Activated T-cell treated with anti-CD3 and anti-CD28 coated beads, Interleukin-2, amount 50 U/mL, for 4 hours (primary cell): ENCODE data around the gene AK2. TPM values are rescaled to one million over a fixed set of nuclear protein-coding genes. Genes with fewer than 3 reads are reported as not detected.
A peak's percentile ranks its signal among the peaks of the same experiment; 100 is the strongest.
"Not testable (repeated sequence)": the region's sequence is repeated elsewhere in the genome, so short reads cannot be mapped to it uniquely, and the experiment has no call there.

ENCODE experiments used
- ATAC-seq, 2 donors: fragments of 200-7000 bp; cut with Tn5 transposase; one replicate each; pipeline ENCODE4 v1.10.0; 2021
- DNase-seq: peaks from one replicate; pipeline ENCODE4 v3.0.0-alpha.2; 2020
- H3K27me3 Mint-ChIP-seq: one replicate; pipeline ENCODE4 v1.8.0; 2021; ENCODE audit warnings: low read depth, mixed read lengths
- H3K36me3 Mint-ChIP-seq: one replicate; pipeline ENCODE4 v1.8.0; 2022; ENCODE audit warnings: mixed read lengths; ENCODE audit not compliant: insufficient read depth
- H3K4me1 Mint-ChIP-seq: one replicate; pipeline ENCODE4 v1.8.0; 2021; ENCODE audit warnings: low read depth, mixed read lengths
- H3K4me3 Mint-ChIP-seq: one replicate; pipeline ENCODE4 v1.8.0; 2021; ENCODE audit warnings: mild to moderate bottlenecking, moderate library complexity, mixed read lengths
- H3K9me3 Mint-ChIP-seq: one replicate; pipeline ENCODE4 v1.8.0; 2021; ENCODE audit warnings: mixed read lengths
- total RNA-seq, 3 donors: library from RNA; stranded (reverse); gene quantifications; one replicate each; pipeline ENCODE4 v1.2.1, GENCODE V29; 2021

AK2 gene
- total RNA-seq, 3 donors from 2014 or later: 320 to 346 (median 334) TPM

DNA sequence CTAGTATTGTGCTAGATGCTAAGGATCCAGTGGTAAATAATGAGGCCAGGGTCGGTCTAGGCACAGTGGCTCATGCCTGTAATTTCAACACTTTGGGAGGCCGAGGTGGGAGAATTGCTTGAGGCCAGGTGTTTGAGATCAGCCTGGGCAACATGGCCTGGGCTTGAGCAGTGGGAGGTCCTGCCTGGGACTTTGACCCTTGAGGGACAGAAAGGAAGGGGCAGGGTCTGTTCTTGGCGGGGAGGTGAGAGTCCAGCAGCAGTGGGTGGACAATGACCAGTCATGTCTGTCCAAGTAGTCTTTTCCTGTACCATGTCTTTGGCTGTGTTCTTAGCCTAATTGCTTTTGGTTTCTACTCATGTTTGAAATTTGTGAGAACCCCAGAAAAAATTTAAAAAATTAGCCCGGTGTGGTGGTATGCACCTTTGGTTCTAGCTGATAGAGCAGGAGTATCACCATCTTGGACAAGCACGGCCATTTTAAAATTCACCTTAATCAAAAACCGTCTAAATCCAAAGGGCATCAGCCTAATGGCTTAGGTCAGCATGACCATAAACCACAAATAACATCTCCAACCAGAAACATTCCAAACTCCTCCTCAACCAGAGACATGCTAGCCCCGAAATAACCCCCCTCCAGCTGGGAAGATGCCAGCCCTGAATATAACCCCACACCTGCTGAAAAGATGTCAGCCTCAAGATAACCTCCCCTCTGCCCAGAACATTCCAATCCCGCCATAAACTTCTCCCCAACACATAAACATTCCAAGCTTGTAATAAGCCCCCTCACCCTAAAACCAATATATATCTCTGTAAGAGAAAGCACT is 6.8 kb upstream of the AK2 start:
- no peaks in the 10 kb centered on the region for H3K9me3 Mint-ChIP-seq
- H3K4me3 Mint-ChIP-seq: no peak overlapping the region
- peaks cover 11% of the 10 kb centered on the region for H3K4me1 Mint-ChIP-seq
- ATAC-seq (no peak), DNase-seq (no peak)
- H3K36me3 Mint-ChIP-seq: no peaks in the 10 kb centered on the region
- H3K27me3 Mint-ChIP-seq: peaks cover 2% of the 10 kb centered on the region

GRCh38 chr1:33042831-33043230 is 6.1 kb upstream of the AK2 start:
- Mint-ChIP-seq H3K36me3 (no peaks in the 10 kb centered on the region), H3K9me3 (no peaks in the 10 kb centered on the region), H3K4me1 (peaks cover 11% of the 10 kb centered on the region), H3K27me3 (peaks cover 2% of the 10 kb centered on the region), H3K4me3 (no peak overlapping the region)
- no peak for DNase-seq
- no peak for ATAC-seq

GRCh38 chr1:33041026-33041425 is 4.3 kb upstream of the AK2 start:
- Mint-ChIP-seq H3K9me3 (no peaks in the 10 kb centered on the region), H3K4me1 (peaks cover 21% of the 10 kb centered on the region), H3K36me3 (peaks cover 3% of the 10 kb centered on the region), H3K27me3 (peaks cover 2% of the 10 kb centered on the region), H3K4me3 (no peak overlapping the region)
- ATAC-seq (no peak), DNase-seq (no peak)

DNA sequence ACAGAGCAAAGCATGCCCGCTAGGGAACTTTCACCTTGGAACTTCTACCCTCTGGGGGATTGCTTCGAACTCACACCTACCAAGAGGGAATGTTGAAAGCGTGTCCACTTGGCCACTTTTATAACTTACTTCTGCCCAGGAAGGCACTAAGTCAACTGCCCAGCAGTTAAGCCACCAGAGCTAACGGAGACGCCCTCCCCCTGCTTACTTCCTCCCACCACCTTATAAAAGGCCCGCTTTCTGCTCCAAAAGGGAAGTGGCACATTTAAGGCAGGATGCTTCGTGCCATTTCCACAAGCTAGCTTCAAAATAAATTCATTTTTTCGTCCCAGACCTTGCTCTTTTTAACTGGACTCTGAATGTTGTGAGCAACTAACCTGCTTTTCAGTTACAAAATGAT is 3.2 kb upstream of the AK2 start:
- Mint-ChIP-seq H3K36me3 (peaks cover 8% of the 10 kb centered on the region), H3K27me3 (peaks cover 2% of the 10 kb centered on the region), H3K4me3 (no peak overlapping the region), H3K4me1 (peaks cover 18% of the 10 kb centered on the region), H3K9me3 (no peaks in the 10 kb centered on the region)
- DNase-seq (no peak), ATAC-seq (no peak)

- Mint-ChIP-seq H3K4me1 (peaks cover 49% of the 10 kb centered on the region), H3K9me3 (no peaks in the 10 kb centered on the region), H3K27me3 (no peaks in the 10 kb centered on the region), H3K36me3 (peaks cover 28% of the 10 kb centered on the region), H3K4me3 (peak overlapping the region; percentile 92)
- DNase-seq (no peak), ATAC-seq (peak; percentile 17 to 23)
Observed at GRCh38 chr1:33036051-33036525, 595 bp downstream of the AK2 start.

DNA sequence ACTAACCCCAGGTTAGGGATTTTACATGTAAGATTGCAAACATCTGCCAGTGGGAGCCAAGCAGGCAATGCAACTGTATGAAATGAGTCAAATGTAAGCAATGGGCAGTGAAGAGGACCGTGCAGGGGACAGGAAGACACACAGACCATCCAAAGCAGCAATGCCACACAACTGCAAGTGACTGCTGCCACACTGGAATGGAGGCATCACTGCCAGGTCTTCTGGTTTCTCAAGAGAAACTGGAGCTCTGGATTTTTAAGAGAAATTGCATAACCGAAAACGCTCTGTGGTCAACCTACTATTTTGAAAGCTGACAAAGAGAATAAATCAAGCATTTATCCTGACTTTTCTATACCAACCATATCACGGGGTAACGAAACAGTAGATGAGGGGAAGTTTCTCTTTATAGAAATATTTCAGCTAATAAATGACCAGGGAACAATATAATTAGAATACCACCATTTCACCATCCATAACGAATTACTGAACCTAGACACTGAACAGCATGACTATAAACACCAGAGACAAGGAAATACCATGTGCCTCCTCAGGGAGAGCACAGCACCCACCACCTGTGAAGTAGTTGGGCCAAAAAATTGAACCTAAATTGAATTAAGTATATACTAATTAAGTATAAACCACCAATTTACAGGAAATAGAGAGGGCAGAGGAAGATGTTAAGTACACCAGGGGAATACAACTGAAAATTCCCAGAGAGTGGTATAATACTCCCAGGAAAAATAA is 4.4 kb downstream of the AK2 start:
- Mint-ChIP-seq H3K27me3 (no peaks in the 10 kb centered on the region), H3K4me3 (no peak overlapping the region), H3K36me3 (peaks cover 50% of the 10 kb centered on the region), H3K4me1 (peaks cover 66% of the 10 kb centered on the region), H3K9me3 (no peaks in the 10 kb centered on the region)
- no peak for ATAC-seq
- no peak for DNase-seq

DNA sequence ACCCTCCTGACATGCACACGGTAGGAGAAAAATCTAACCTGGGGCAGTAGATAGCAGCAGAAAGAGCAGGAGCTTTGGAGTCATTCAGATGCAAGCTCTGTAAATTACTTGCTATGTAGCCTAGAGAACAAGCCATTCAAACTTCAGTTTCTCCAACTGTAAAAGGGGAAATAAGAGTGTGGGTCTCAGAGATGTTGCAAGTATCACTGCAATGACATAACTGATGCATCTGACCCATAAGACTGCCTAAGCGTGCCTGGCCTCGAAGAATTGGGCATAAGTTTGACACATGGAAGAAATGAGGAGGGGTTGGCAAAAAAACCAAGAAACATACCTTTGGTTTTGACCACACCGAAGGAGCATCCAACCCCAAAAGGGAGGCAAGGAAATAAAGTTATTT is 5.2 kb downstream of the AK2 start:
- ATAC-seq (no peak), DNase-seq (no peak)
- Mint-ChIP-seq H3K9me3 (no peaks in the 10 kb centered on the region), H3K36me3 (peaks cover 53% of the 10 kb centered on the region), H3K4me1 (peaks cover 60% of the 10 kb centered on the region), H3K4me3 (no peak overlapping the region), H3K27me3 (no peaks in the 10 kb centered on the region)

DNA sequence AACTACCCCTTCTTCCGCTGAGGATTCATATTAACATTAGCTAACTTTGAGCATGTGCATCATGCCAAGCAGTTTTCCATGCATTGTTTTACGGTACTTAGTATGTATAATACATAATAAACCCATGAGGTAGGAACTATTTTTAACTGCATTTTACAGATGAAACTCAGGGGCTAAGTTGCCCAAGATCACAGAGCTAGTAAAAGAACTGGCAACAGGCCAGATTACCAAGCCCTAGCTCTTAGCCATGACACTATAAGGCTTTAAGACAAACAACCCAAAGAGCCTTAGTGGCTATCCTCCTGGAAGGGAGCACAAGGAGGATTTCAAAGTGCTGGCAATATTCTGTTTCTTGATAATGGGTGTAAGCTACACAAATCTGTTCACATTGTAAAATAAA is 6.1 kb downstream of the AK2 start:
- DNase-seq: no peak
- Mint-ChIP-seq H3K4me3 (no peak overlapping the region), H3K4me1 (peaks cover 63% of the 10 kb centered on the region), H3K36me3 (peaks cover 50% of the 10 kb centered on the region), H3K27me3 (no peaks in the 10 kb centered on the region), H3K9me3 (no peaks in the 10 kb centered on the region)
- ATAC-seq: no peak

DNA sequence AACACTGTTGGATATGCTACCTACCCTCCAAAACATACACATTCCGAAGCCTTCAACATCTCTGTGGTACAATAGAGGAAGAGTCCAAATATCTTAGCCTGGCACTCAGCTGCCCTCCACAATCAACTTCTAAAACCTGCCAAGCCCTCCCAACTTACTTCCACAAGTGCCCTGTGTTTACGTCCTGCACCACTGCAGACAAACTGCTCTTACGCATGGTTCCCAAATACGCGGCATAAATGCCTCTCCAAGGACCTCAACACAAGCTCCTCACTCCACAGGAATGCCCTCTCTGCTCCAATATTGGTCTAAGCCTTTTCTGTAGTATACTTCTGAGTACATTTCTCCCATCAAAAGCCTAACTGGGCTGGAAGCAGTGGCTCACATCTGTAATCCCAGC is 6.8 kb downstream of the AK2 start:
- Mint-ChIP-seq H3K27me3 (no peaks in the 10 kb centered on the region), H3K4me3 (no peak overlapping the region), H3K4me1 (peaks cover 65% of the 10 kb centered on the region), H3K36me3 (peaks cover 46% of the 10 kb centered on the region), H3K9me3 (no peaks in the 10 kb centered on the region)
- ATAC-seq (no peak), DNase-seq (no peak)

- ATAC-seq (no peak), DNase-seq (no peak)
- H3K4me3 Mint-ChIP-seq: no peak overlapping the region
- no peaks in the 10 kb centered on the region for H3K27me3 Mint-ChIP-seq
- peaks cover 45% of the 10 kb centered on the region for H3K36me3 Mint-ChIP-seq
- H3K4me1 Mint-ChIP-seq: peaks cover 65% of the 10 kb centered on the region
- no peaks in the 10 kb centered on the region for H3K9me3 Mint-ChIP-seq
Observed at GRCh38 chr1:33029209-33029608, 7.5 kb downstream of the AK2 start.

DNA sequence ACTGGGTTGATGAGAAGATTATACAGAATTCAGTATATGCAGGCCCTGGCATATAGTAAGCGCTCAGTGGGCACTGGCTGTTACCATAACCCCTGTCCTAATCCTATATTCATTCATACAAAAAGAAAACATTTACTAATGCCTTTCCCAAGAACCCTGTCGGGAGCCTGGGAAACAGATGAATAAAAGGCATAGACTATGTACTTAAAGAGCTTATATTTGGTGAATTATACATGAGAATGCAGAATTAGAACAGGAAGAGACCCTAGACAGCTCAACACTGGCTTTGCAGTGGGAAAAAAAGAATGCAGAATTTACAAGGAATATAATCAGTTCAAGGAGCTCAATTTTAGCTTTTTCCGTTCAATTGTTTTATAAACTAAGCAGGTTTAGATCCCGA is 10.9 kb downstream of the AK2 start:
- no peak for ATAC-seq
- no peaks in the 10 kb centered on the region for H3K9me3 Mint-ChIP-seq
- no peak for DNase-seq
- no peaks in the 10 kb centered on the region for H3K27me3 Mint-ChIP-seq
- peaks cover 49% of the 10 kb centered on the region for H3K4me1 Mint-ChIP-seq
- H3K36me3 Mint-ChIP-seq: peaks cover 49% of the 10 kb centered on the region
- H3K4me3 Mint-ChIP-seq: no peak overlapping the region

DNA sequence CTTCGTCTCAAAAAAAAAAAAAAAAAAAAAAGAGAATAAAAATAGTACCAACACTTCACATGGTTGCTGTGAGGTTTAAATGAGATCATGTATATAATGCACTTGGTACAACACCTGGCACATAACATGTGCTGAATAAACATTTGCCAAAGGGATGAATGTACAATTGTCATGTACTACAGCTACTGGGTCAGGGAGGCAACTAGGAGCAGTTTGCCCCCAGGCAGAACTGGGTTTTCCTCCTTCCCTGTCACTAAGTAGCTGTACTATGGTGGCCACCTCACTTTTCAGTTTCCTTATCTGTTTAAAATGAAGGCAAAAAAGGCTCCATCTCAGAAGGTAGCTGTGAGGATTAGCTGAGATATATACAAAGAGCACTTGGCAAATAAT is 11.5 kb downstream of the AK2 start:
- ATAC-seq (peak in 1 of 2 donors; percentile 11), DNase-seq (no peak)
- no peak overlapping the region for H3K4me3 Mint-ChIP-seq
- H3K27me3 Mint-ChIP-seq: no peaks in the 10 kb centered on the region
- H3K36me3 Mint-ChIP-seq: peaks cover 47% of the 10 kb centered on the region
- peaks cover 45% of the 10 kb centered on the region for H3K4me1 Mint-ChIP-seq
- no peaks in the 10 kb centered on the region for H3K9me3 Mint-ChIP-seq

- Mint-ChIP-seq H3K4me1 (peaks cover 40% of the 10 kb centered on the region), H3K36me3 (peaks cover 45% of the 10 kb centered on the region), H3K4me3 (peak overlapping the region; percentile 35)
- not testable (repeated sequence) for H3K27me3 Mint-ChIP-seq, H3K9me3 Mint-ChIP-seq
- DNase-seq: peak; percentile 43
- ATAC-seq: peak; percentile 81 to 87
Observed at GRCh38 chr1:33024430-33025179, 12.1 kb downstream of the AK2 start.

GRCh38 chr1:33022650-33023200 is 14.0 kb downstream of the AK2 start:
- Mint-ChIP-seq H3K4me3 (no peak overlapping the region), H3K4me1 (peaks cover 48% of the 10 kb centered on the region), H3K36me3 (peaks cover 51% of the 10 kb centered on the region), H3K27me3 (no peaks in the 10 kb centered on the region), H3K9me3 (no peaks in the 10 kb centered on the region)
- DNase-seq (no peak), ATAC-seq (no peak)
